Measurements from ENCODE around the gene CACNA1D.

CACNA1D gene

DNA sequence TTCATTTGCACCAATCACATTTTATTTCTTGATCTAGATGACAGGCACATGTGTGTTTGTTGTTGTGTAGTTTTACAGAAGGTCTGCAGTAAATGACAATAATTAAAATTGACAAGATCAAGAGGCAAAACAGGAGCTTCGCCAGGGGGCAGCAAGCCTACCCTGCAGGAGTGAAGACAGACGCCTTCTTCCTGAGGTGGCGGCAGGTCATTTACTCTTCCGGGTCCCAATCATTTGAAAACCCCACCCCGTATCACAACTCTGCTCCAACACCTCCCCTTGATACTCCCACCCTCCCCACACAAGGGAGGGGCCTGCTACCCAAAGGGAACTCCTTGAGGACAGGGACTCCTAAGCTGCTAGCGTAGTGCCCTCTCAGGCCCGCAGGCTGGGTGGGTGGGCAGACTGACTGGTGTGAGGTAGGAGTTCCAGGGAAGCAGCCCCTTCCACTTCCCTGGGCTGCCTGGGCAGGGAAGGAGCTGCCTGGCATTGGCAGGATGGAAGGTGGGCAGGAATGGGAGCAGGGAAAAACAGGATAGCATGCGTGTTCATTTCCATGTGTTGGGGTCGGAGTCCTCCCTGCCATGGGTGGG lies 338.7 kb downstream of the CACNA1D start:
- no peak for DNase-seq

DNA sequence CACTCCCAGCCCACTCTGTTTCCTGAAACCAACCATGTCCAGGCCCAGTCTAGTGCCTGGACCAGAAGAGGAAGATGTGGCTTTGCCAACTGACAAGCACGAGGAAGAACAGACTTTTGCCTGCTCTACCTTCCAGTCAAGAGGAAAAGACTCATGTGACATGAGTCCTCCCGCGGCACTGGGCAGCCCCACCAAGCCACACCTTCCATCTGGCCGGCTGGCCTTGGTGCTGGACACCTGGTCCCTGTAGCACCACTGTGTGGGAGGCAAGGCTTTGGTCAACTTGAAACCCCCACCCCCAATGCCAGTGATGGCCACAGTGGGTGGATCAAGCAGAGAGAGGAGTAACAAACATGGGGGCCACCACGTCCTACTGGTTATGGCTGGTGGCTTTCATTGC lies 339.3 kb downstream of the CACNA1D start:
- no peak for DNase-seq

DNA sequence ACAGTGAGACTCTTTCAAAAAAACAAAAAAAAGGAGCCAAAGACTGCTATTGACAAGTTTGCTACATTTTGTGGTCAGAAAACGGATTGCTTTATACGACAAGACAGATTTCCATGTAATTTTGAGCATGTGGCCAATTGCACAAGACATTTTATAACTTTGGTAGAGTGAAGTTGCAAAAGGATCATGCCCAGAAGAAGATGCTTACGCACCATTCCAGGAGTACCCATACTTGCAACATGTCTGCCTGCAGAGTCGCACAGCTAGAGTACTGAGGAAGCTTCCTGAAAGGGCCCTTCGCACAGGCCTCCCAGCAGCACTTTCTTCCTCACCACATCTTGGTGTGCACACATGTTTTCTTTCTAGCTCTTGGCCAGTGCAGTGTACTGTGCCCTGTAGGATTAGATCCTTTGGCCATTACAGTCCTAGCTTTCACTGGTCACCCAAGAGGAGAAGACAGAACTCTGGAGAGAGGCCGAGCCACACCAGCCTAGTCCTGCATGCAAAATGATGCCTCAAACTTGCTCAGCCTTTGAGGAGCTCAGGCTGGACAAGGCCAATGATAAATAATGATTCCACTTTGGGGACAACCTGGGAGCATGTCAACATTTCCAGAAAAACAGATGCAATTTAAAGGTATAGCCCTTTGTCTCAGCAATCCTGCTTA lies 340.2 kb downstream of the CACNA1D start:
- DNase-seq, result no peak

DNA sequence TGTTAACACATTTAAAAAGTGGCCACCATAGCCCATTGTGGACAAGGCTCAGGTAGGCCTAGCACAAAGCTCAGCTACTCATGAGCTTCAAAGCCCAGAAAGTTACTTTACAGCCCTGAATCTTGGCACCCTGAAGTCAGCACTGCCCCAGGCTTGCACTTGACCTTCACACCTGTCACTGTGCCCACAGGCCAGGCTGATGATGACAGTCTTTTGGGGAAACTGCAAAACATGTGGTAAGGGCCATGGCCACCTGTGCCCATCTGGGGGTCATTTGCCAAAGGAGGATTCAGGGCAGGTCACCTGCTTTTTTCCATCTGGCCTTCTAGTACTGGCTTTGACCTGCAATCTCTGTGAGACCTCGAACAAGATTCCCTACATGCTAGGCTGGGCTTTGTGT lies 340.8 kb downstream of the CACNA1D start:
- DNase-seq, result no peak

DNA sequence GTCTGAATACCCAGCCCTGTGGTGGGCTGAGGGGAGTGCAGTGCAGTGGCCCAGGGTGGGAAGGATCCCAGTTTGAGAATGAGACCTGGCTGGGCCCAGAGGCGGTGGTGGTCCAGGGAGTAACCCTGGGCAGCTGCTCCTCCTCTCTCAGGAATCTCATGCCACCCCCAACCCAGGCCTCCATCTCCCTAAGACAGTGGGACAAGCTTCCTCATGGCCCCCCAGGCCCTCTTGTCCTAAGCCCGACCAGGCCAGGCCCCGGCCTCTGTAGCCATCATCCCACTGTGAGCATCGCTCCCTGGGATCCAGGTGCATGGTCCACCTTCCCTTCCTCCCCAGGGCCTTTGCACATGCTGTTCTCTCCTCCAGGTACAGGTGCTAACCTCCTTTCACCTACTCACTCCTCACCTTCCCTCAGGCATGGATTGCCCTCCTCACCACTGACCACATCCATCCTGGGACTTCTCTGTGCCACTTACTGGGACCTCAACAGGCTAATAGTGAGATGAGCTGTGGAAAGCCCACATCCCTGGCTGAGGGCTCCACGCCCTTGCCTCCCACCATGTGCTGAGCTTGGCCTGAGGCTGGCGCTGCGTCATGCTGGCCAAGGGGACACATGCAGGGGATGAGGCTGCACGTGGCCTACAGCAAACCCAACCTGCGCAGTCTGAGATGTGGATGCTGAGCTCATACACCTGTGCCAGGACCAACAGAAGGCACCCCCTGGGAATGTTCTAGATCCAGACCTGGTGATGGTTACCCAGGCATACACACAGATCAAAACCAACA lies 341.9 kb downstream of the CACNA1D start:
- no peak for DNase-seq

DNA sequence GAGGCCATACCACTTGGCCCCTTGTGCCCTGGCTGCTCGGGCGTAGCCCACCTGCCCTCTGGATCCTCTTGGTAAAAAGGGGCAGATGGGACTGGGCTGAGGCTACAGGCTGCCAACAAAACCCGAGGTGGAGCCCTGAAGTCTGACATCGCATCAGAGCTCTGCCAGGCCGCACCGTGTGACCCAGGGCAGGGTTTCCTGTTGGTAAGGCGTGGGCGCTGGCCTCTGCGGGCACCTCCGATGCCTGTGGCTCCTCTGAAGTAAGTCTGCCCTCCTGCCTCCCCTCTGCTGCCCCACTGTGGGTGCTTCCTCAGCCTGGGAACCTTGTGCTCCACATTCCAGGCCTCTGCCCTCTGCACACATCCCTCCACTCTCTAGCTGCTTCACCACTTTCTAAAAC lies 342.9 kb downstream of the CACNA1D start:
- DNase-seq, result no peak

DNA sequence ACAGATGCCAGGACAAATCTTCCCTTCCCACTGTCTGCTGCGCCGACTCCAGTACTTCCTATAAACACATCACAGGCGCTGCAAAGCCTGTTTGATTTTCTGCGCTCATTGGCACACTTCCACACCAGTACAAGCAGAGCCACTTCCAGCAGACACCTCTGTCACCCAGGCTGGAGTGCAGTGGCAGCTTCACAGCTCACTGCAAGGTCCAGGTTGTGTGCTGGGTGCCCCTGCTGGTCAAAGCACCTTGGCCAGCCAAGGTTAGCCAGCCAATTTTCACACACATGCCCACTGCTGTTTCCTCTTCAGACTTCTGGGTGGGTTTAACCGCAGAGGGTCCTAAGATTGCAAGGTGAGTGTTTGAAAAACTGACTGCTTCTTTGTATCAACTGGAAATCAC lies 346.9 kb downstream of the CACNA1D start:
- no peak for DNase-seq

DNA sequence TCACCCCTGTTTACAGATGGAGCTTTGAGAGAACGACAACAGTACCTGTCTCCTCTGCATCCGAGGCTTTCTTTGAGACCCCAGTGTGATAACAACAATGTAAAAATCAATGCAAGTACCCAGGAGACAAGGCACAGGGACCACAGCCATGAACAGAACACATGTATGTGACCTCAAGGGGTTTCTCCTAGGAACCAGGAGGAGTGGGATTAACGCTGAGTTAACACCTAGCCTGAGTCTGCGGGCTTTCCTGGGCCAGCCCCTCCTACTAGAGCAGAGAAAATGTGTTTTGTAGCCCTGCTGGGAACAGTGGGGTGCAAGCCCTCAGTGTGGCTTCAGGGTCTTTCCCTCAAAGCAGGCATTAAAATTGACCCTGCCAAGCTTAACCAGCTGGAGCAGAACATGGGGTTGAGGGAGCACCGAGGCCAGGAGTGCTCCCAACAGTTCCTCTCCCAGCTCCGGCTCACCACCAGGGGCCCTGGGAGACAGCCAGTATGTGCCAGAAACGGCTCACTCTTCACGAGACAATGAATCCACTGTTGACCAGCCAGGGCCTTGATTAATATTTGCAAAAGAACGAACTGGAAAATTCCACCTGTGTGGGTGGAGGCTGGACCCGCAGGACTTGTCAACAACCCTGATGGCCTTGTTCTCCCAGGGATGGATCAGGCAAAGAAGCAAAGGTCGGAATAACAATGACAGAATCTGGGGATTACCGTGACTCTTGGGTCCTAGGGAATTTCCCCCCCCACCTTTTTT lies 348.2 kb downstream of the CACNA1D start:
- DNase-seq, result no peak

DNA sequence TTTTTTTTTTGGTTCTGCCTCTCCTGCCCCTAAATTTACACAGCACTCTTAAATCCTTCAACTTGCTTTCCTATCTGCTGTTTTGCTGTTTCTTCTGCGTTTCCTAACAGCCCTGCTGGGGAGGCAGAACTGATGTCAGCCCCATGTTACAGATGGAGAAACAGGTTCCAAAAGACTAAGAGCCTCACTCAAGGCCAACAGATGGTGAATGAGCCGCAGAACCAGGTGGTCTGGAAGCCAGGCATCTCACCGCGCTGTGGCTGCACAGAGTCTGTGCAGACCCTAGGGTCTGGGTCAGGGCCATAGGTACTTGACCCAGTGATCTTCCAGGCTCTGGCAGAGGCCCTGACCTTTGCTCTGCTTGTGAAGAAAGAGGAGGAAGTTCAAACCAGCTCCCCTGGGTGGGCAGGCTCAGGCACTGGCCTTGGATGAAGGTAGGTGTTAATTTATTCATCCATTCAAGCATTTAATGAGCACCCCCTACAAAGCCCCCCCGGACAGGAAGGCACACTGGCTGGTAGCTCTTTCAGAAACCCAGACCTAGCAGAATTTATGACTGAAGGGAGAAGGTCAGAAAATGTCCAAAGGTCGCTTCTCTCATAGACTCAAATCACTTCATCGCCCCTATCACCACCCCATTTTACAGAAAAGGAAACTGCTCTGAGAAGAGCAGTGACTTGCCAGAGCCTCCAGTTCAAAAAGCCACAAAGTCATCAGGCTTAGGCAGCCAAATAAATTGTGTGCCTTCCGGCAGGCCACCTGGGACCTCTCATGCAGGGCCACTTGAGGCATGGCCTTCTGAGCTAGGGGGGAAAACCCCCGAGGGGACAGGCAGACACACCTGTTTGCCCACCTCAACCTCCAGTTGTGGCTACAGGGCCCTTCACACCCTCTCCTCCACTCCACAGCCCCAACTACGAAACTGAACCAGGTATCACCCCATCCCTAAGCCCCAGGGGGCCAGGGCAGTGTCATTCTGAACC lies 349.1 kb downstream of the CACNA1D start:
- no peak for DNase-seq

DNA sequence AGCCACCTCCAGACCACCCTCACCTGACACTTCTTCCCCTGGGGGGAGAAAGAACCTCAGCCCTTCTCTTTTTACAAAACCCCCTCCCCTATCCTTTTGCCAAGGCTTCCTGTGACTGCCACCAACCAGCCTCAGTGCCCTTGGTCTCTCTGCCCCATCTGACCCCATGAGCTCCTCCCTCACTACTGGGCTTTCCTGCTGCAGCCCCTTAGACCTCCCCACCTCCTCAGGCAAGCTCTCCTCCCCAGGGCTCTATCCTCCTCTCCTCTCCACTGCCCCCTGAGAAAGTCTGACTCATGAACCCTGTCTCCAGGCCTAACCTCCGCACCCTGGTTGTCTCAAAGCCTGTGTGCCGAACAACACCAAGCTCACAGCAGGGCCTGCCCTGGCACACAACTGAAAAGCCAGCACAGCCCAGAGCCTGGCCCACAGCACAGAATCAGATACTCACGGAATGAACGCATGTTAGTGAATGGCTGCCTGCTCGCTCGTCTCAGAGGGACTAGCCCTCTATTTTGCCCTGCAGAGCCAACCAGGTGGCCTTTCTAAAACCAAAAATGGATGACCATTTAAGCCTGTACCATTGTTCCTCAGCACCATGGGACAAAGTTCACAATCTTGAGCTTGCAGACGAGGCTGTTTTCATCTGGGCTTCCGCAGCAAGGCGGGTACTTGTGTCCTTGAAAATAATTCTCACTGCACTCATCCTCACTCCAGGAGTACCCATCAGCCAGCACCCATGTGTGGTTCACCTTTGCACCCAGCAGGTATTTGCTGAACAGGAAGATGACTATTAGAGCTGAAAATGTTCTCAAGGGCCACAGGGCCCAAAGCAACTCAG lies 350.1 kb downstream of the CACNA1D start:
- DNase-seq, result no peak

DNA sequence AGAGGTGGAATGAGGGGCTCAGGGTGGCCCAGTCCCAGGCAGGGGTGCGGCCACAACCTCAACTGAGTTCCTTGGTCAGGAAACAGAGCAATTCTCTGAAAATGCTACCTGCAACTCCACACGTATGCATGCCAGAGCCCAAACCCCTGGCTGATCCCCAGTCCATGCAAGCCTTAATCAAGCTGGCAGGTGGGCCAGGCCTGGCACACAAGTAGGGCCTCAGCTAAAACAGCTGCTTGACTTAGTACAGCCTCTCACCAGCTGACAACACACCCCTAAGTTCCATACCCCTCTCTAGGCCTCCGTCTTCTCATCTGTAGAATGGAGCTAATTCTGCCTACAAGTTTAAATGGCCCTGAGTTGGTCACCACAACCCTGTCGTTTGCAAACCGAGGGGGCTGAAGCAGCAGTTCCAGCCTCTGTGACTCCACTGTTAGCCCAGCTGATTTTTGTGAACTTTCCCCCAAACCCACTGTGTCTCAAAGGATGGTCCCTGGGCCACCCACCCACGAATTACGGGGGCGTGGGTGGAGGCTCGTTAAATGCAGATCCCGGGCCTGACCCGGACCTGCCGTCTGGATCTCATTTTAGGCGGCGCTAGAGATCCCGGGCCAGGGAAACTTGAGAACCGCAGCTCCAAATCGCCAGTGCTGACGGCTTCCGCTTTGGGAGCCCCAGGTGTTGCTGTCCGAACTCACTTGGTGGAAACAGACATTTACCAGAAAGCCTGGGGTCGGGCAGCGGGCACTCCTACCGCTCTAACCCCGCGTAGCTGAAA lies 350.9 kb downstream of the CACNA1D start:
- no peak for DNase-seq

DNA sequence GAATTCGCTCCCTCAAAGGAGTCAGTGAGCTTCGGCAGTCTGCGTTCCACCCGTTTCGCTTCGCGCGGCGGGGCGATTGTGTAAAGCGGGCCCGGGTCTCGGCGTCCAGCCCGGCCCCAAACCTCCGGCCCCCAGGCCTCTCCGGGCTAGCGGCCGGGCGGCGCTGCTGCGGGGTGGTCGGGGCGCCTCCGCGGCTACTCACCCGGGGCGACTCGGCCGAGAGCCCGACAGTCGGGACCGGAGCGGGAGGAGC lies 351.4 kb downstream of the CACNA1D start:
- DNase-seq, result no peak

DNA sequence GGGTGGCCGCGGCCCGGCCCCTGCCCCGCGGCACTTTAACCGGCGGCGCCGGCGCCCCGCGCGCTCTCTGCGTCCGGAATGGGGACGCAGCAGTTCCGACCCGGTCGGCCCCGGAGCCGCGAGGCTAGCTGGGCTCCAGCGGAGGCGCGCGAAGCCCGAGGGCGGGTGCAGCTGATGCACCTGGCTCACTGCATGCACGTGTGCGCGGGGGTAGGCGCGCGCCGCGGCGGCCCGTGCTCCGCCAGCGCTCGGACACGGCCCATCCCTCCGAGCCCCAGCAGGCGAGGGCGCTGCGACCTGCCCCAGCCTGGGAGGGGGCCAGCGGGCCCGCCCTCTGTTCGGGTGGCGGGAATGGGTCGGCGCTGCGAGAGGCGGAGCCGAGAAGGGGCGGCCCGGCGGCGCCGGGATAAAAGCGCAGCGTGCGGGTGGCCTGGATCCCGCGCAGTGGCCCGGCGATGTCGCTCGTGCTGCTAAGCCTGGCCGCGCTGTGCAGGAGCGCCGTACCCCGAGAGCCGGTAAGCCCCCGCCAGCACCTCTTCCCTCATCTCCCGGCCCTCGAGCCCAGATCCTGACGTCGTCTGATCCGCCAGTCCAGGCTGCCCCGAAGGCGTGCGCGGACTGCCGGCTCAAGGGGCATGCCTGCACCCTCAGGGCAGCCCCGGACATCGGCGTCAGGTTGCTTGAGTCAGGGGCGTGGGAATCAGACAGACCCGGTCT lies 351.9 kb downstream of the CACNA1D start, which contains the start of the genes CHDH and IL17RB:
TSS of gene CHDH (minus strand) at position 286 of the 717 bp plus-strand sequence. CDS start 22,411 bp downstream, outside the sequence.
TSS of gene IL17RB (plus strand) at position 435 of the 717 bp plus-strand sequence. CDS start at position 456, 21 bp downstream.
- DNase-seq, result no peak

DNA sequence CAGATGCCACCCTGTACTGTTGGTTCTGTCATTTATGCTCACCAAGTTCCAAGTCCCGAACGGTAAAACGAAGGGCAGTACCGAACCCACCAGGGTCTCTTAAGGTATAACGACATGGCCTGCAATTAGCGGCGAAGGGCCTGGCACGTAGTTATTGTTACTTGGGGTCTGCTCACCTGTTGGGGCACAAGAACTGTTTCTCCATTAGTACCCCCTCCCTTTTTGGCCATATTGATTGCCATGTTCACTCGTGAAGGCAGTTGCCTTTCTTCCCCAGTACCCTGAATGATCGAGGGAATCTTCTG lies 352.4 kb downstream of the CACNA1D start:
- DNase-seq, result no peak

DNA sequence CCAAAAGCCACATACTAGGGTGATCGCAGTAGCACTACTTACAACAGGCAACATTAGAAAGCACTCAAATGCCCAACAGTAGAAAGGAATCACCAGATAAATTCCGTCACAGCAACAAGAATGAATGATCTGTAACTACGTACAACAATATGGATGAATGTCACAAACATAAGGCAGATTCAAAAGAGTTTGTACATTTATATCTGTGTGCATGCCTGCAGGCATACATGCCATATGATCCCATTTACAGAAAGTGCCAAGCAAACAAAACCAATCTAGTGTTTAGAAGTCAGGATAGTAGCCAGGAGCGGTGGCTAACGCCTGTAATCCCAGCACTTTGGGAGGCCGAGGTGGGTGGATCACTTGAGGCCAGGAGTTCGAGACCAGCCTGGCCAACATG lies 355.5 kb downstream of the CACNA1D start:
- DNase-seq, result no peak

DNA sequence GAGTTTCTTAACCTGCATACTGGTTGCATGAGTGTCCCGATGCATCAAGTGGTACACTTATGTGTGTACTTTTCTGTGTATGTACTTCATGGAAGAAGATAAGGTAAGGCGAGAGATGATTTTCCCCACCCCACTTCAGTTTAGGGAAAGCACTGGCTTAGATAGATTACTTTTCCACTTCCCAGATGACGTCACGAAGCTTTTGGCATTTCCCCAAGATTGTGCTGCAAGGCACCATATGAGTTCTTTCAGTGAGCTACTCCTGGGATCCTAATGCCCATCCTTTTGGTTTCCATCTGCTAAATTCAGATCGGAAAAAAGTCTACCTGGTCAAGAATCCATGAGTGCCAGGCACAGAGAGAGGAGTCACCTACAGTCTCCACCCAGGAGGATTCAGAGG lies 356.5 kb downstream of the CACNA1D start:
- DNase-seq, result no peak

DNA sequence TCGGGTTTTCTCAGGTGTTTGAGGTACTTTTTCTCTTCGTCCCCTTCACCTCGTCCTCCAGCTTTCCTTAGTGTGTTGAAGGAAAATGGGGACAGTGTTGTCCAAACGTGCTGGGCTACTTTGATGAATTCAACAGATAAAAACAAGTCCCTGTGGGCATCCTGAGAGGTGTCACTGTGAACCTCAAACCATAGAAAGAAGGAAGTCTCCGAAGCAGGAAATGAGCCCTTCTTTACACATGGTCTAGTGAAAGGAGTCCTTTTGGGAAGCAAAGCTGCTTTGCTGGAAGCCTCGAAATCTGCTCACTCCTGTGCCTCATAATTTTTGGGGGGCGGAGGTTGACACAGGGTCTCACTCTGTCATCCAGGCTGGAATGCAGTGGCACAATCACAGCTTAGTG lies 362.6 kb downstream of the CACNA1D start:
- no peak for DNase-seq

DNA sequence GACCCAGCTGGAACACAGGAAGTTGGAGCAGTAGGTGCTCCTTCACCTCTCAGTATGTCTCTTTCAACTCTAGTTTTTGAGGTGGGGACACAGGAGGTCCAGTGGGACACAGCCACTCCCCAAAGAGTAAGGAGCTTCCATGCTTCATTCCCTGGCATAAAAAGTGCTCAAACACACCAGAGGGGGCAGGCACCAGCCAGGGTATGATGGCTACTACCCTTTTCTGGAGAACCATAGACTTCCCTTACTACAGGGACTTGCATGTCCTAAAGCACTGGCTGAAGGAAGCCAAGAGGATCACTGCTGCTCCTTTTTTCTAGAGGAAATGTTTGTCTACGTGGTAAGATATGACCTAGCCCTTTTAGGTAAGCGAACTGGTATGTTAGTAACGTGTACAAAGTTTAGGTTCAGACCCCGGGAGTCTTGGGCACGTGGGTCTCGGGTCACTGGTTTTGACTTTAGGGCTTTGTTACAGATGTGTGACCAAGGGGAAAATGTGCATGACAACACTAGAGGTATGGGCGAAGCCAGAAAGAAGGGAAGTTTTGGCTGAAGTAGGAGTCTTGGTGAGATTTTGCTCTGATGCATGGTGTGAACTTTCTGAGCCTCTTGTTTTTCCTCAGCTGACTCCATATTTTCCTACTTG lies 363.8 kb downstream of the CACNA1D start:
- no peak for DNase-seq

DNA sequence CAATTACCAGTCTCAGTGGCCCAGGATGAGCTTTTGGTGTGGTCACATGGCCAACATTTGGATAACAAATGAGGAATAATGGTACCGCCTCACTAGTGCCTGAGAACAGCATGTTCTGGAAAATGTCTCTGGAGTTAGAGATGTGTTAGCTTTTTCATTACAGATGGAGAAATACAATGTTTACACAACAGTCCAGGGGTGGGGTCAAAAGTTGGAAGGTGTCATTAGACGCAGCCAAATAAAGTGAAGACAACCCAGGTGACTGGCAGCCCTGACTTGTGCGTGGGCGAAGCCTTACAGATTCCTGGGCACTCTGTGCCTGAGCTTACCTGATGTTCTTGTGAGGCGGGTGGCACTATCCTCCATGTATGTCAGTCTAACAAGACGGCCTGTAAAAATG lies 364.8 kb downstream of the CACNA1D start:
- DNase-seq, result no peak

DNA sequence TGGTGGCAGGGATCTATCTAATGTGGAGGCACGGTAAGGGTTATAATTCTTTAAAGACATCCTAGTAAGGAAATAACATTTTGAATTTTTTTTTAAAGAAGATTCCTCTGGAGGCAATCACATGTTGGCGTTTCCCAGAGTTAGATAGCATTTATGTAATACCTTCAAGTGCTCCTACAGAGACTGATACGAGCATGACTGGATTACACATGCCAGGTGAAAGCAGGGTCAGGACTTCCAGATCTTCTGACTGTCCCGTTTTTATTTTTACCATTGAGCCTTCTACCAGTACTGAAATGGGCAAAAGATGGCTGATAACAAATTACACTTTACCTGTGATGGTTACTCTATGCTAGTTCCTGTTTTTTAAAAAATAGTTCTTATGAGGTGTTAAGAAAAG lies 365.8 kb downstream of the CACNA1D start:
- DNase-seq, result no peak
